Activated CD8-positive, alpha-beta memory T cell treated with anti-CD3 and anti-CD28 coated beads, Interleukin-2, amount 50 U/mL, for 4 hours (primary cell): ENCODE data around the gene BRD4.

ENCODE experiments used
- DNase-seq: peaks from one replicate; pipeline ENCODE4 v3.0.0-alpha.2; 2020

The BRD4 gene

GRCh38 chr19:15264061-15264932, 68.0 kb downstream of the BRD4 start:
- peak; percentile 74 for DNase-seq

GRCh38 chr19:15263361-15263985, 68.9 kb downstream of the BRD4 start:
- DNase-seq: no peak

GRCh38 chr19:15262011-15262410, 70.3 kb downstream of the BRD4 start:
- DNase-seq: no peak

DNA sequence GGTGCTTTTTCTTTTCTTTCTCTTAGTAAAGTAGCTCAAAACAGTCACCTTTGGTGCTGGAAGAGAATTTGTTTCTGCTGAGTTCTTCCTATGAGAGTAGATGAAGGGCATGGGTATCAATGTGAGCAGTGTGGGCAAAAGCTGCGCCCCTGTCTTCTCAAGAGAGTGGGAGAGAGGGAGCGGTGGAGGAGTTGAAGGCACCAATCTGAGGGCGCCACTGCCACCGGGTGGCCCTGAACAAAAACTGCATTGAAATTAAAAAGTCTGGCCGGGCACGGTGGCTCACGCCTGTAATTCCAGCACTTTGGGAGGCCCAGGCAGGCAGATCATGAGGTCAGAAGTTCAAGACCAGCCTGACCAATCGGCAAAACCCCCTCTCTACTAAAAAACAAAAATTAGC, 71.4 kb downstream of the BRD4 start:
- DNase-seq: no peak

DNA sequence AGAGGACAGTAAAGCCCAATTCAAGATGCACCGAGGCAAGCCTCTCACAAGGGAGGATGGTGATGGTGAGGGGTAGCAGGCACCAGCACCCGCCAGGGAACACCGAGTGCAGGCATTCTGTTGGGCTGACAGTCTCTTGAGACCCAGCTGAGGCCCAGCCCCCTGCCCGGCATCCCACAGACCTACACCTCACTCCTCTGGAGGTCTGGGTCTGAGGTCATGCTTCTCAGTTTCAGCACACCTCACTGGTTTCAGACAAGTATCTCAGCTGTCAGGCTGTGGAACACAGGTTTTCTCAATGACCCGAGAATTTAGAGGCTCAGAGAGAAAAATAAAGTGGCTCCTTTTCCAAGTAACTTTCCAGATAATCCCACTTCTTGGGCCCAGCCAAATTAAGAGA, 72.4 kb downstream of the BRD4 start:
- DNase-seq: no peak

- DNase-seq: no peak
Measured at GRCh38 chr19:15257782-15258181, 74.6 kb downstream of the BRD4 start.

GRCh38 chr19:15256708-15257331, 75.5 kb downstream of the BRD4 start:
- no peak for DNase-seq

DNA sequence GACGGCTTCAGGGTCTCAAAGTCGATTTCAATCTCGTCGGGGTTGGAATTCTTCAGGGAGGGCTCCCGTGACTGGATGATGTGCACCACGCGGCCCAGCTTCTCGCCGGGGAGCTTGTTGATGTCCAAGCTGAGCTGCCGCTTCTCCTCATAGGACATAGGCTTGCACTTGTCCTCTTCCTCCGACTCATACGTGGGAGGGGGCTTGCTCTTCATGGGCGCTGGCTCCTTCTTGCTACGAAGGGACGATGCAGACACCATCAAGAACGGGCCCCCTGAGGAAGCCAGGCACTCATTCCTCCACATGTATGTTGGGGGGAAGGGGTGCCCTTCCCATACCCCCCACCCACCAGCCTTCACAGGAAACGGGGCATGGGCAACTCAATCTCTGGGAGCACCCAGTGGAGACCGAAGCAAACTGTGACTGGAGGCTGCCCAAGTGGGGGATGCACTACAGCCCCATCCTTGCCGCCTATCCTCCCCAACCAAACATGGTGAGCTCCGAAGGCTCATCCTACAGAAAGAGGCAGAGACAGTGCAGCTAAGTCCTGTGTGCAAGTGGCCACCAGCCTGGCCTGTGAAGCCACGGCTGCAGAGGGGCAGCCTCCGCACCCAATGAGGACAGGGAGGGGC, 76.9 kb downstream of the BRD4 start:
- no peak for DNase-seq

DNA sequence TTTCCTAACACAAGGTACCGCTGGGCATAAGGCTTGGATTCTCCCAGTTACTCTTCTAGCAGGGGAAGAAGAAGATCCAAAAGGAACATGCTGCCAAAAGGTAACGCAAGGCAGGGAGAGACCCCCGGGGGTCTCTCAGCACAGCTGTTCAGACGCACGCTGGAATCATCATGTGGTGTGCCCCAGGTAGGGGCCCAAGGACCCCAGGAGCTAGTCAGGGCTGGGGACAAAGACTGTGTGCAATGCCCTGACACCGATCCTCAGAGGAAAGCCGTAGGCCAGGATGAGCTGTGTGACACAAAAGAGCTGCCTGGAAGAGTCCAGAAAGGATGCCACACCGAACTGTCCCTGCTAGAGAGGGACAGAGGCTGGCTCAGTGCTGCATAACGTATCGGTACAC, 77.8 kb downstream of the BRD4 start:
- no peak for DNase-seq

- DNase-seq: no peak
Measured at GRCh38 chr19:15253513-15253912, 78.8 kb downstream of the BRD4 start.

DNA sequence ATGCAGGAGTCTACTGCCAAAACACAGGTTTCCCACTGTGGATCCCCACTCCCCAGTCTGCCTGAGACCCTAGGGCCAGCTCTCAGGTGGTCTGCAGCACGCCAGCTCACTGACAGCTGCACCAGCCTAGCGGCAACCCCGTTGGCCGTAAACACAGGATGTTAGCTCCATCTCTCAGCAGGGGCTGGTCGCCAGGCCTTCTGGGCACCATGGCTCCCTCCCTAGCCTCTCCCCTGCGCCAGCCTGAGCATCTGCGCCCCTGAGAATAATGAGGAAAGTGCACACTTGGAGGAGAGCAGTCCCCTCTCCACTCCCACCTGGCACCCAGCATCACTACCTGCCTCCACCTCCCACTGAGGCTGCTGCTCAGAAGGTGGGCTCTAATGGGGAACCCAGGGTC, 79.3 kb downstream of the BRD4 start:
- DNase-seq: no peak

DNA sequence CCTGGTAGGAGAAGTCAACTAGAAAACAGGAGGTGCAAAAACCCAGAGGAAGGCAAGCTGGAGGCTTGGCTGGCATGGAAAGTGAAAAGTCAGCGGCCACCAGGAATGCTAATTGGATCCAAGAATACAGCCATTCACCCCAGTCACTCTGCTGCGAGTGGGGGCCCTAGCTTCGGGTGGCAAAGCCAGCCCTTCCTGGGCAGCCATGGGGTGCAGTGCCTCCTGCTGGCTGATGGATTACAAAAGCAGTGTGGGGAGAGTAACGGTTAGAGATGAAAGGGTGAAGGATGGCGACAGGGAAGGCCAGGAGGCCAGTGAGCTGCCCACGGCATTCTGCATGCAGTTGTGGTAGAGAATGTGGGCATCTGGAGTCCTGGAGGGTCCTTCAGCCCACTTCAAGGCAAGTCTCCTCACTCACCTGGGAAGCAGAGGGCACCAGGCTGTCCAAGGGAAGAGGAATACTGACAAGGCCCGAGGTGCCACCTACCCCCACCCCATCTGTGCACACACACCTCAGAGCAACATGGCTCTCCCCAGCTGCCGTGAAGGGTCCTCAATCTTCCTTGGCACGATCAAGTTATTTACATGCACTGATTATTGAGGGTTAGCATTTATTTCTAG, 79.8 kb downstream of the BRD4 start:
- DNase-seq: no peak

- DNase-seq: no peak
Measured at GRCh38 chr19:15251749-15252397, 80.5 kb downstream of the BRD4 start.

GRCh38 chr19:15251010-15251748, 81.2 kb downstream of the BRD4 start:
- DNase-seq: no peak

DNA sequence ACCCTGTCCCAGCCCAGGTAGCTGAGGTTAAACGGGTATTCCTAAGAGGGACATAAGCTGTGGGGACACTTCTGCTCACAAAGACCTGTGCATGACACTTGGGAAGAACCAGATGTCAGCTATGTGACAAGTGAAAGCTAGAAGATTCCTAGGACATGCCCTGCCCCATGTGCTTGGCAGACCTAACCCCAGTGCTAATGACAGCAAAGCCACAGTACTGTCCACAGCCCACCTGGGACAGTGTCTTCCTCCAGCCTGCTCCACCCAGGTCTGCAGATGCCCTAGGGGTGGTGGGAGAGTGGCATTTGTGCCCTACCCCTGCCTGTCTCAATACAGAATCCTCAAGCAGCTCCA, 81.7 kb downstream of the BRD4 start:
- no peak for DNase-seq

- no peak for DNase-seq
Measured at GRCh38 chr19:15249972-15250639, 82.2 kb downstream of the BRD4 start.

- DNase-seq: no peak
Measured at GRCh38 chr19:15249528-15249874, 82.8 kb downstream of the BRD4 start.

GRCh38 chr19:15248648-15249527, 83.5 kb downstream of the BRD4 start:
- DNase-seq: no peak

DNA sequence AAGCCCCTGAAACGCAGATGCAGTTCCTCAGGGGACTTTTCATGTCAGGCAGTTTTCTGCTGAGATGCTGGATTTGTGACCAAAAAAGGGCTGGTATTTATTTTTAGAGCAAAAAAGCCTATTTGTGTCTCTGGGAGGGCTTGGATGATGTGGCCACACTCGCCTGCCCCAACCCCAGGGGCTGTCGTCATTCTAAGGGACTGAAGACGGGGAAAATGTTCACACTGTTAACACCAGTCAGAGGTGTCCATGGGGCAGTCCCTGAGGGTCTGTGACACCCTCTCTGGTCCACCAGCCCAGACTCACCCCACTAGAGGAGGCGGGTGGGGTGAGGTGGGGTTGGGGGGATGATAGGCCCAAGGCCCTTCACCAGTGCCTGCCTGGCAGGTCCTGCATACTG, 84.2 kb downstream of the BRD4 start:
- no peak for DNase-seq
